Left lung (tissue), 10 donors: Measurements from ENCODE around the gene RBBP7. TPM values are rescaled to one million over a fixed set of nuclear protein-coding genes. Genes with fewer than 3 reads are reported as not detected.

ENCODE experiments used
- ATAC-seq: fragments of 200-7000 bp; cut with Tn5 transposase; one replicate; pipeline ENCODE4 v1.9.1; 2020; ENCODE audit warnings: moderate library complexity
- DNase-seq, 4 donors: peaks; one replicate each; pipeline ENCODE4 v3.0.0-alpha.2; 2013 to 2020
- H3K27ac ChIP-seq, 2 donors: fragments of 200-600 bp; sonication (generic) in 1 of 2; one replicate each; pipeline versions ENCODE4 v1.5.0 to v1.8.0; 2020 to 2021
- H3K27me3 ChIP-seq, 2 donors: fragments of 200-600 bp; sonication (generic) in 1 of 2; one replicate each; pipeline versions ENCODE4 v1.5.0 to v1.8.0; 2020 to 2021
- H3K36me3 ChIP-seq, 2 donors: fragments of 200-600 bp; sonication (generic) in 1 of 2; one replicate each; pipeline versions ENCODE4 v1.5.0 to v1.8.0; 2020 to 2021
- H3K4me1 ChIP-seq, 2 donors: fragments of 200-600 bp; one replicate each; pipeline ENCODE4 v1.8.0; 2021
- H3K4me3 ChIP-seq, 2 donors: fragments of 200-600 bp; sonication (generic) in 1 of 2; one replicate each; pipeline versions ENCODE4 v1.5.0 to v1.8.0; 2020 to 2021; ENCODE audit warnings: mild to moderate bottlenecking in 1 of 2
- H3K9me3 ChIP-seq, 2 donors: fragments of 200-600 bp; sonication (generic) in 1 of 2; one replicate each; pipeline versions ENCODE4 v1.5.0 to v1.8.0; 2020 to 2021
- CTCF ChIP-seq, 2 donors: fragments of 200-600 bp; sonication (generic) in 1 of 2; IDR thresholded peaks; one replicate each; pipeline versions ENCODE4 v1.5.0 to v1.8.0; 2021; ENCODE audit warnings: antibody characterized with exemption in 2 of 2
- intact Hi-C, 2 donors: fragments of 100-400 bp; cut with DNase I; formaldehyde crosslinking; loops; one replicate each; pipeline versions ENCODE4 v1.11.2 to v1.14.2; 2022
- polyA plus RNA-seq, 6 donors: library from polyadenylated mRNA; unstranded; fragments of 120-200 nt; gene quantifications; one replicate each; pipeline ENCODE4 v1.2.1, GENCODE V29; 2013; ENCODE audit not compliant: insufficient read length in 6 of 6
- total RNA-seq, 2 donors: library from RNA; stranded (reverse); fragmentation: NEBNext Ultra II Directional; extraction: Animal tissue kit (Norgen Biotek cat#: 25700); gene quantifications; one replicate each; pipeline ENCODE4 v1.2.1, GENCODE V29; 2021
- donor health status: DM: no; HTN: yes; CAD: no.
- donor health status: DM: no; HTN: no; CAD: no.

The RBBP7 gene
- total and polyA plus RNA-seq, 8 donors = 70.4 to 275 (median 238) TPM

GRCh38 chrX:16848541-16848940 is 21.6 kb downstream of the RBBP7 start:
- H3K27me3 ChIP-seq = no peaks in the 10 kb centered on the region
- no peak overlapping the region for H3K27ac ChIP-seq
- H3K9me3 ChIP-seq = no peaks in the 10 kb centered on the region
- ATAC-seq (no peak), DNase-seq (no peak)
- no peaks in the 10 kb centered on the region for H3K4me1 ChIP-seq
- no peak overlapping the region for H3K4me3 ChIP-seq
- TF ChIP-seq CTCF (IDR thresholded peaks at IDR 0.05) = no peak
- H3K36me3 ChIP-seq = peaks cover 0 to 46% of the 10 kb centered on the region in 2 donors
- intact Hi-C loops = no loop called here

GRCh38 chrX:16845686-16846085 is 24.5 kb downstream of the RBBP7 start:
- no peak for TF ChIP-seq CTCF (IDR thresholded peaks at IDR 0.05)
- ATAC-seq = no peak
- no peak for DNase-seq
- Histone ChIP-seq H3K4me3 (no peak overlapping the region), H3K9me3 (no peaks in the 10 kb centered on the region), H3K27ac (no peak overlapping the region), H3K4me1 (no peaks in the 10 kb centered on the region), H3K36me3 (peaks cover 0 to 52% of the 10 kb centered on the region in 2 donors), H3K27me3 (no peaks in the 10 kb centered on the region)
- intact Hi-C loops = no loop called here

GRCh38 chrX:16843208-16843909 is 26.8 kb downstream of the RBBP7 start:
- intact Hi-C loops = no loop called here
- no peak overlapping the region for H3K4me3 ChIP-seq
- H3K36me3 ChIP-seq = peaks cover 0 to 66% of the 10 kb centered on the region in 2 donors
- H3K4me1 ChIP-seq = no peaks in the 10 kb centered on the region
- ATAC-seq (no peak), DNase-seq (no peak)
- no peak overlapping the region for H3K27ac ChIP-seq
- no peak for TF ChIP-seq CTCF (IDR thresholded peaks at IDR 0.05)
- no peaks in the 10 kb centered on the region for H3K9me3 ChIP-seq
- no peaks in the 10 kb centered on the region for H3K27me3 ChIP-seq

- H3K36me3 ChIP-seq = peaks cover 0 to 63% of the 10 kb centered on the region in 2 donors
- intact Hi-C loops = no loop called here
These were observed 27.5 kb downstream of the RBBP7 start for GRCh38 chrX:16842684-16843083.

More at GRCh38 chrX:16842684-16843083, 27.5 kb downstream of the RBBP7 start:
- Histone ChIP-seq H3K9me3 (no peaks in the 10 kb centered on the region), H3K27me3 (no peaks in the 10 kb centered on the region), H3K27ac (no peak overlapping the region), H3K4me3 (no peak overlapping the region), H3K4me1 (no peaks in the 10 kb centered on the region)
- no peak for DNase-seq
- TF ChIP-seq CTCF (IDR thresholded peaks at IDR 0.05) = no peak
- no peak for ATAC-seq
